ENCODE results near the gene CCDC149. TPM values are rescaled to one million over a fixed set of nuclear protein-coding genes. Genes with fewer than 3 reads are reported as not detected.

CCDC149 gene
- total and polyA plus RNA-seq, 4 donors, result 1.4 to 11.2 (median 3.4) TPM

GRCh38 chr4:24895461-24895860 is 17.4 kb downstream of the CCDC149 start:
- Histone ChIP-seq H3K27ac (ENCODE audit: low read depth in 1 of 2, low read length in 2 of 2) (no peak overlapping the region), H3K27me3 (ENCODE audit: control insufficient read depth in 4 of 4, insufficient read depth in 4 of 4, low read length in 3 of 4) (no peaks in the 10 kb centered on the region), H3K9ac (ENCODE audit: low read depth in 1 of 2, low read length in 2 of 2) (no peak overlapping the region), H3K36me3 (ENCODE audit: control insufficient read depth in 4 of 4, insufficient read depth in 3 of 4, low read depth in 1 of 4, low read length in 3 of 4) (peaks cover 0 to 3% (median 0%) of the 10 kb centered on the region in 4 donors), H3K4me3 (ENCODE audit: low read depth in 1 of 3, low read length in 3 of 3) (no peak overlapping the region), H3K4me1 (ENCODE audit: control insufficient read depth in 4 of 4, insufficient read depth in 4 of 4, low read length in 3 of 4) (no peaks in the 10 kb centered on the region), H3K9me3 (ENCODE audit: control insufficient read depth in 4 of 4, low read length in 3 of 4) (no peaks in the 10 kb centered on the region)
- no peak for DNase-seq (ENCODE audit: low spot score)
- no peak for TF ChIP-seq TAF1 (conservative IDR thresholded peaks at IDR 0.05)
- TF ChIP-seq RAD21 (IDR thresholded peaks at IDR 0.05), result no peak
- TF ChIP-seq HNF4A (conservative IDR thresholded peaks at IDR 0.05), result no peak
- TF ChIP-seq REST (IDR thresholded peaks at IDR 0.05), result no peak
- TF ChIP-seq NR2F2 (IDR thresholded peaks at IDR 0.05), result no peak
- no peak for TF ChIP-seq EGR1 (IDR thresholded peaks at IDR 0.05; ENCODE audit: low read depth in 2 of 2)
- no peak for TF ChIP-seq YY1 (IDR thresholded peaks at IDR 0.05)
- TF ChIP-seq CTCF (IDR thresholded peaks at IDR 0.05; ENCODE audit: low read depth, low read length, missing input control), result no peak
- no peak for TF ChIP-seq ZBTB33 (IDR thresholded peaks at IDR 0.05)
- no peak for TF ChIP-seq JUND (IDR thresholded peaks at IDR 0.05)
- no peak for TF ChIP-seq SP1 (IDR thresholded peaks at IDR 0.05)
- TF ChIP-seq FOXA2 (IDR thresholded peaks at IDR 0.05), result no peak
- TF ChIP-seq FOXA1 (IDR thresholded peaks at IDR 0.05), result no peak
- 51% methylated on average over 1 of the region's 1 CpG for WGBS

- no peak for DNase-seq (ENCODE audit: low spot score)
- Histone ChIP-seq H3K4me3 (ENCODE audit: low read depth in 1 of 3, low read length in 3 of 3) (no peak overlapping the region), H3K9ac (ENCODE audit: low read depth in 1 of 2, low read length in 2 of 2) (no peak overlapping the region), H3K27ac (ENCODE audit: low read depth in 1 of 2, low read length in 2 of 2) (no peak overlapping the region), H3K36me3 (ENCODE audit: control insufficient read depth in 4 of 4, insufficient read depth in 3 of 4, low read depth in 1 of 4, low read length in 3 of 4) (peaks cover 0 to 3% (median 0%) of the 10 kb centered on the region in 4 donors), H3K9me3 (ENCODE audit: control insufficient read depth in 4 of 4, low read length in 3 of 4) (no peaks in the 10 kb centered on the region), H3K27me3 (ENCODE audit: control insufficient read depth in 4 of 4, insufficient read depth in 4 of 4, low read length in 3 of 4) (no peaks in the 10 kb centered on the region), H3K4me1 (ENCODE audit: control insufficient read depth in 4 of 4, insufficient read depth in 4 of 4, low read length in 3 of 4) (no peaks in the 10 kb centered on the region)
- 84% methylated on average over 9 of the region's 9 CpGs for WGBS
- TF ChIP-seq RAD21 (IDR thresholded peaks at IDR 0.05), result no peak
- no peak for TF ChIP-seq NR2F2 (IDR thresholded peaks at IDR 0.05)
- TF ChIP-seq MAX (IDR thresholded peaks at IDR 0.05), result no peak
- TF ChIP-seq SP1 (IDR thresholded peaks at IDR 0.05), result no peak
- no peak for TF ChIP-seq HNF4A (conservative IDR thresholded peaks at IDR 0.05)
- TF ChIP-seq FOXA2 (IDR thresholded peaks at IDR 0.05), result no peak
- TF ChIP-seq FOXA1 (IDR thresholded peaks at IDR 0.05), result no peak
- TF ChIP-seq RXRA (IDR thresholded peaks at IDR 0.05), result no peak
- TF ChIP-seq ATF3 (IDR thresholded peaks at IDR 0.05), result no peak
- no peak for TF ChIP-seq JUND (IDR thresholded peaks at IDR 0.05)
- TF ChIP-seq ZBTB33 (IDR thresholded peaks at IDR 0.05), result no peak
- TF ChIP-seq EGR1 (IDR thresholded peaks at IDR 0.05; ENCODE audit: low read depth in 2 of 2), result no peak
- no peak for TF ChIP-seq CTCF (IDR thresholded peaks at IDR 0.05; ENCODE audit: low read depth, low read length, missing input control)
Measured at GRCh38 chr4:24894846-24895245, 18.0 kb downstream of the CCDC149 start.

Measured in liver (tissue), 9 donors.